GF-D8 (cell line): Measurements from ENCODE around the gene PTPN21.

Experiments used
- DNase-seq: peaks from one replicate; lab custom pipeline; 2025; lab: John Stamatoyannopoulos, UW

PTPN21 gene

DNA sequence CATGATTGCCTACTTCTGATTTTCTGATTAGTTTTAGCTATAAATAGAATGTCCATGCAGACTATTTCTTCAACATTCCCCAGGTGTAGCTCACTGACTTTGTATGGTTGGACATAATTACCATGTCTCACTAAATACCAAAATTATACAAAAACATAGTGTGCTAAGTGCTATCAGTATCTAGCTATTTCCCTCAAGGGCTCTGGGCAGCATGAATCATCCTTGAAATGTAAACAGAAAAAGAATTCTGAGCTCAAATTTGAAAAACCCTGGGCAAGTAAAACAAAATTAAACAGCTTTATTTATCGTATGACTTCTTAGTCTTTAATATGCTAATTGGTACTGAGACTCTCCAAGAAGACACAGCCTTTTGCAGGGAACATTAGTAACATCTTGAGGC lies 86.4 kb downstream of the PTPN21 start:
- DNase-seq: no peak

GRCh38 chr14:88463318-88463717 lies 91.5 kb downstream of the PTPN21 start:
- DNase-seq: no peak

GRCh38 chr14:88454886-88455285 lies 99.9 kb downstream of the PTPN21 start:
- no peak for DNase-seq

- no peak for DNase-seq
These were observed 102.6 kb downstream of the PTPN21 start for GRCh38 chr14:88452231-88452630.

DNA sequence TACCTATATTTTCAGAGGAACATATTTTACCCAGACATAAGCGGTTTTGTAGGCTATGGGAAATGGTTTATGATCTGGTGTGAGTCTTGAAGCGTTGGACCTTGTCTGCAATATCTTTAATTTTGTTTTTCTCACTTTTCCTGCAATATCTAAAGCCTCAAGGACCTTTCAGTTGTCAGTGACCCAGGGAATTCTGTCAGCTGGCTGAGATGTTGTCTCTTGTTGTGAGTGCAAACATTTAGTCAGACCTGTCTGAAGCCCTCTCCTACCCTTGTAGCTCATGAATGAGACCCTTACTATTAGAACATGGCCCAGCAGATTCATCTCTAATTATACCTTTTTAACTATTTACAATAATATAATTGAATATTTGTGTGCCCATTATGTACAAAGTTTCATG lies 115.7 kb downstream of the PTPN21 start:
- DNase-seq: no peak

DNA sequence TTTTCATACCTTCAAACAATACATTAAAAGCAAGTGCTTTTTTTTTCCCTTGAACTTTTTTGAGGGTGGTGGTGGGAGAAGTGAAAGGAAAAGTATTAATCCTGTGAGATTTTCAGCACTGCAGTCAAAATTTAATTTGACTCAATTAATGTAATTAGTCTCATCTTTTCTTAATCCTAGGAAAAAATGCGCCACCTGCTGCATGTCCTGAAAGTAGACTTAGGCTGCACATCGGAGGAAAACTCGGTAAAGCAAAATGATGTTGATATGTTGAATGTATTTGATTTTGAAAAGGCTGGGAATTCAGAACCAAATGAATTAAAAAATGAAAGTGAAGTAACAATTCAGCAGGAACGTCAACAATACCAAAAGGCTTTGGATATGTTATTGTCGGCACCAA lies 117.1 kb downstream of the PTPN21 start:
- no peak for DNase-seq

GRCh38 chr14:88430976-88431375 lies 123.8 kb downstream of the PTPN21 start:
- DNase-seq: no peak

DNA sequence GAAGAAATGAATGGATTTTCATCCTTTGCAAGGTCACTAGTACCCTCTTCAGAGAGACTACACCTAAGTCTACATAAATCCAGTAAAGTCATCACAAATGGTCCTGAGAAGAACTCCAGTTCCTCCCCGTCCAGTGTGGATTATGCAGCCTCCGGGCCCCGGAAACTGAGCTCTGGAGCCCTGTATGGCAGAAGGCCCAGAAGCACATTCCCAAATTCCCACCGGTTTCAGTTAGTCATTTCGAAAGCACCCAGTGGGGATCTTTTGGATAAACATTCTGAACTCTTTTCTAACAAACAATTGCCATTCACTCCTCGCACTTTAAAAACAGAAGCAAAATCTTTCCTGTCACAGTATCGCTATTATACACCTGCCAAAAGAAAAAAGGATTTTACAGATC lies 128.5 kb downstream of the PTPN21 start:
- no peak for DNase-seq

GRCh38 chr14:88424573-88424972 lies 130.2 kb downstream of the PTPN21 start:
- no peak for DNase-seq

DNA sequence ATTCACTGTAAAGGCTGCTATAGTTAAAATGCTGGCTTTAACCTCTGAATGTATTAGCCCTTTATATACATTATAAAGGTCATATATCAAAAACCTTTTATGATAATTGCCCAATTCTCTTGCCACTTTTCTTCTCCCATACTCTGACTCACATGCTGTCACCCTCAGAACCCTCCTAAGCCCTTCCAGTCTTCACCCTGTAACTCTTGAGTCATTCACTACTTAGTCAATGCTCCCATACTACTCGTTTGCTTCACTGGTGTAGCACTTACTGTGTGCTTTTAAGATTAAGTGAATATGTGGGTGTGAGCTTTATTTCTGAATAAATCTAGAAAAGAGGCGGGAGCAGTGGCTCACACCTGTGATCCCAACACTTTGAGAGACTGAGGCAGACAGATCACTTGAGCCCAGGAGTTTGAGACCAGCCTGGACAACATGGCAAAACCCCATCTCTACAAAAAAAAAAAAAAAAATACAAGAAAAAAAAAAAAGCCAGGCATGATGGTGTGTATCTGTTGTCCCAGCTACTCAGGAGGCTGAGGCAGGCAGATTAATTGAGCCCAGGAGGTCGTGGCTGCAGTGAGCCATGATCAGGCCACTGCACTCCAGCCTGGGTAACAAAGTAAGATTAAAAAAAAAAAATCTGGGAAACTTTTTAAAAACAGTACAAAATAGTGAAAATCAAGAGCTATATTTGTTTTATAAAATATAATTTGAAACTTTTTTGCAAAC lies 131.7 kb downstream of the PTPN21 start:
- no peak for DNase-seq

GRCh38 chr14:88422047-88422446 lies 132.8 kb downstream of the PTPN21 start:
- DNase-seq: no peak

GRCh38 chr14:88421286-88421685 lies 133.5 kb downstream of the PTPN21 start:
- DNase-seq: no peak

GRCh38 chr14:88420187-88420586 lies 134.6 kb downstream of the PTPN21 start:
- DNase-seq: no peak

GRCh38 chr14:88417594-88417993 lies 137.2 kb downstream of the PTPN21 start:
- DNase-seq: no peak
